Measurements from ENCODE around the gene ZNF492.
"Not testable (repeated sequence)": the region's sequence is repeated elsewhere in the genome, so short reads cannot be mapped to it uniquely, and the experiment has no call there.

ZNF492 gene

DNA sequence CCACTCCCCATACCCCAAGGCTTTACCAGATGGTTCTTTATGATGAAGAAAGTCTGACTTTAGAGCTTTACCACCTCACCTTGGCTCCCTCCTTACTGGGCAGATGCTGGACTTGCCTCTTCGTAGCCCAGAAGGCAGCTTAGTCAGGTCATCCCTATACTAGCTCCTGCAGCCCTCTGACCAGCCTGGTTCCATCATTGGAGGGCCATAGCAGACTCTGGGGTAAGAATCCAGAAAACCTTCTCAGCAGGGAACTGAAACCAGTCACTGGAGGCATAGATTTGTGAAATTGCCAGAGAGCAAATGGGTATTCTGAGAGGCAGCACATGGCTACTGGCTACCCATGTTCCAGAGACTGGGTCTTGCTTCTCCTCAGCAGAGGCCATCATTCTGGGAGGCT is 21.8 kb upstream of the ZNF492 start:
- no peak for DNase-seq (ENCODE audit: low read depth)
- no peak overlapping the region for H3K4me3 ChIP-seq (ENCODE audit: low read depth, low read length)

DNA sequence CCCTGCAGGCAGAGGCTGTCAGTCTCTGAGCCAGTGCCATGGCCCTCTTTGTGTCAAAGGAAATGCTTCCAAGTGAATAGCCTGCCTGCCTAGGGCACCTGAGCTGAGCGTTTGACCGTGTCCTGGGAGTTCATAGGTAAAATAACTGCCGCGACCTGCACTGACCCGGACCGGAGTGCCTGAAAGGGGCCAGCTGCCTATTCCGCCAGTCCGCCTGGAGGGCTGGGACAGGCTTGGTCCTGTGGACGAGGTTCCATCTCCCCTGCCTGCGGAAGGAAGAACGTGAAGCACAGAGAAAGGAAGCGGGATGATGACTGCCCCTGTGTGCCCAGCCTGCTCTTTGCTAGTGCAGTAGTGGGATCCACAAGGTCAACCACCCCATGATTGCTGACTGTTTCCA is 17.5 kb upstream of the ZNF492 start:
- DNase-seq (ENCODE audit: low read depth) = no peak
- no peak overlapping the region for H3K4me3 ChIP-seq (ENCODE audit: low read depth, low read length)

DNA sequence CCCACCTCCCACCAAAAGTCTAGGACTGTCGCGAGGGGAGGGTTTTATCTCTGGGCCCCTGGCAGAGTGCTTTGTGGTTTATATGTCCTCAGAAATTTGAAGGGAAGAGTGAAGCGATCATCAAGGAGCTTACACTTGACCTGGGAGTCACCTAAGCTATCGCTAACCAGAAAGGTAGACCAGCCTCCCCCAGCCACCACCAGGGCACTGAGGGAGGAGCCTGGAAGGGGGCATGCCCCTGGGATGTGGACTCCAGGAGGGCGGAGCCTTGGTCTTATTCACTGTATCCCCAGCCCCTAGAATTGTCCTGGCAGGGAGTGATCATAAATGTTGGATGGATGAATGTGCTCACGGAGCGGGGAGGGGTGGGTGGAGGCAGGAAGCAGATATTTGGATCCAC is 16.9 kb upstream of the ZNF492 start:
- DNase-seq (ENCODE audit: low read depth); H3K4me3 ChIP-seq (ENCODE audit: low read depth, low read length): not testable (repeated sequence)

DNA sequence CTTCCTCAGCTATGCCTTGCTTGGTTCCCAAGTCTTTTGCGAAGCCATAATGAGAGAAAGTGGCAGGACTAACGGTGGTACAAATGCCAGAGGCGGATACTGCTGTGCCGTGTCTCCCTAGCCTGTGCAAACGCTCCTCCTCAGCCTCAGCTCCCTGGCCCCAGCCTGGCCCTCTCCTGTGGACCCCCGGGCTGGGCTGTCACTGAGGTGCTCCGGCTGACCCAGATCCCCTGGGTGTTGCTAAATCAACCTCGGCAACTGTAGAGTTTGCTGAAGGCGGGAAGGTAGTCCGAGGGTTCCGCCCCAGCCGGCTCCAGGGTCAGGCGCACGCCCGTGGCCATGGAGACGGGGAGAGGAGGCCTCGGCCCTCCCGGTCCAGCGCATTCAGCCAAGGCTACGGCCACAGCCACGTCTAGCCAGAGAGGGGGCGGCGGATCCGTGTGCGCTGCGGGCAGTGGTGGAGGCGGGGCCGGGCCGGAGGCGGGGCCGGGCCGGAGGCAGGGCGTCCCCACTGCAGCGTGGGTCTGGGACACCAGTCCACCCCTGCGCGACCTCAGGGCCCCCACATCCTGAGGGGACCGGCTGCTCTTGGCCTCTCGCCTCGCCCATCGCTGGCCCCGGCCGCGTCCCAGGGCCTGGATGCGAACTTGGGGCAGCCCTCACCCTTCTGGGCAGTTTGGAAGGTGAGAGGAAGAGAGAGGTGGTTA is 16.4 kb upstream of the ZNF492 start:
- H3K4me3 ChIP-seq (ENCODE audit: low read depth, low read length) = no peak overlapping the region
- DNase-seq (ENCODE audit: low read depth) = no peak

DNA sequence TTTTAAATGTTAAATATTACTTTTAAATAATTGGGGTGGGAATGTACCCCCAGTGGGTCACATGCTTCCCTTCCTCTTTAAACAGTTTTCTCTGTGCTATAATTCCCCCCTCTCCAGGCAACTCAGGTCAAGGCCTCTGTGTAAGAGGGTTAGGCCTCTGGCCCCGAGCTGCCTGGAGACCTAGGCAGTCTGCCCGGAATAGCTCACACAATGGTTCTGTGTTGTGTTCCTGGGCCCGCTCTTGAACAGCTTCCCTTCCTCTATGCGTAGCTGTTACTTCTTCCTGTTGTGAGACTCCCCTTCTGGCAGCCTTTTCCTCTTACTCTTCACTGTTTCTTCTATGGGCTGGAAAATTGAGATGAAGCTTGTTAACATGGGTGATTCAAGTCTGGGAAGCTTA is 14.8 kb upstream of the ZNF492 start:
- DNase-seq (ENCODE audit: low read depth) = no peak
- no peak overlapping the region for H3K4me3 ChIP-seq (ENCODE audit: low read depth, low read length)

DNA sequence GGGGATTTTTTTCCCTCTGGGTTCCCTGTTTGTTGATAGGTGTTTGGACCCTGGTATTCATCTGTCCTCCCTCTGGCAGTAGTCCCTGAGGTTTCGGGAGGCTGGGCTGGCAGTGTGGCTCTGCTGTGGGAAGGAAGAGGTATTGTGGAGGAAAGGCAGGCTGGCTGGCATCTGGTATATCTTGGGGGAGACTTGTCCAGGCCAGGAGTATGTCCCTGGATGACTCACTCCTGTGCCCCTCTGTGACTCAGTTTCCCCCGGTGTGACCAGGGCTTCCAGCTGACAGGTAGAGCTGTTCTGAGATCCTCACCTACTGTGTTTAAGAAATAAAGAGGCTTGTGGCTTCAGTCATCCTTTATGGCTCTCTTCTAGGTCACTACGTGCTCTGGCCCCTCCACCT is 14.2 kb upstream of the ZNF492 start:
- no peak for DNase-seq (ENCODE audit: low read depth)
- no peak overlapping the region for H3K4me3 ChIP-seq (ENCODE audit: low read depth, low read length)

DNA sequence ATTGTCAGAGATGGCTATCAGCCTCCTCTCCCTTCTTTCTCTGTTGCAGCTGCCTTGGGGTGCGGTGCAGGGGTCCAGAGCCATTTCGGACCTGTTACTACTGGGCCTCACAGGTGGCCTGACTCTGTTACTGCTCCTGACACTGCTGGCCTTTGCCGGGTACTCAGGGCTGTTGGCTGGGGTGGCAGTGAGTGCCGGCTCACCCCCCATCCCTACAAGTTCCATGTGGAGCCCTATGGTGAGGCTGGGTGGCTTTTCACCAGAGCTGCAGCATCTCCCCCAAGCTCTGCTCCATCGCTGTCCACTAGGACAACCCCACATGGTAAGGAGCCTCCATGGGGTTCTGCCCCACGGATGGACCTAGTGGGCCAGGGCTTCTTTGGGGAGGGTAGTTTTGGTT is 13.7 kb upstream of the ZNF492 start:
- DNase-seq (ENCODE audit: low read depth) = no peak

DNA sequence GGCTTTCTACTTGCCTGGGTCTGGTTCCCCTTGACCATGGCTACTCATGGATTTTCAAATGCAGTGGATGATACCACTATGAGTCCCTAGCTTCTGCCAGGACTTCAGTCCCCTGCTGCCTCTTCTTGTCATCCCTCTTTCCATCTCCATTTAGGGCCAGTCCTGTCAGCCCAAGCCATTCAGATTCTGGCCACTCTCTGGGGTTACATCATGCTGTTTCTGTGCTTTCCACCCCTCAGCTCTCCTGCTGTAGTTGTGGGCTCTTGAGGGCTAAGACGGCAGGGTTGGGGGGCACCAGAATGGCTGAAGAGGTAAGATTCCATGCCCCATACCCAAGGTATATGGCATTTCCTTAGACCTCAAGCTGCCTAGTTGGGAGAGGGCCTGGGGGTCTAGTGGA is 13.2 kb upstream of the ZNF492 start:
- DNase-seq (ENCODE audit: low read depth) = no peak
- H3K4me3 ChIP-seq (ENCODE audit: low read depth, low read length) = no peak overlapping the region

More for the DNA sequence above, 13.7 kb upstream of the ZNF492 start:
- H3K4me3 ChIP-seq (ENCODE audit: low read depth, low read length) = no peak overlapping the region

DNA sequence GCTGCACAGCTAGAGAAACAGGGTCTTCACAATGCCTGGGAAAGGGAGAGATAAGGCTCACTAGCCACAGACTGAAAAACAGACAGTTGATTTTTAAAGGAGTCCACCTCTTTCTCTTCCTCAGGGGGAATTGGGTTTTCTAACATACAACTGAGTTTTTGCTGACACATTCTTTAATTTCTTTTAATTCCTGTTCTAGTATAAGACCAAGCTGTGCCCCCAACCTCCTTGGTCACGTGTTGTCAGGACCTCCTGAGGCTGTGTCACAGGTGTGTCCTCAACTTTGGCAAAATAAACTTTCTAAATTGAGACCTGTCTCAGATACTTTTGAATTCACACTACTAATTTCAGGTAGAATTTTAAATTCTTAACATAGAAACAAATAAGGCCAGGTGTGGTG is 12.1 kb upstream of the ZNF492 start:
- DNase-seq (ENCODE audit: low read depth) = no peak
- H3K4me3 ChIP-seq (ENCODE audit: low read depth, low read length) = no peak overlapping the region

DNA sequence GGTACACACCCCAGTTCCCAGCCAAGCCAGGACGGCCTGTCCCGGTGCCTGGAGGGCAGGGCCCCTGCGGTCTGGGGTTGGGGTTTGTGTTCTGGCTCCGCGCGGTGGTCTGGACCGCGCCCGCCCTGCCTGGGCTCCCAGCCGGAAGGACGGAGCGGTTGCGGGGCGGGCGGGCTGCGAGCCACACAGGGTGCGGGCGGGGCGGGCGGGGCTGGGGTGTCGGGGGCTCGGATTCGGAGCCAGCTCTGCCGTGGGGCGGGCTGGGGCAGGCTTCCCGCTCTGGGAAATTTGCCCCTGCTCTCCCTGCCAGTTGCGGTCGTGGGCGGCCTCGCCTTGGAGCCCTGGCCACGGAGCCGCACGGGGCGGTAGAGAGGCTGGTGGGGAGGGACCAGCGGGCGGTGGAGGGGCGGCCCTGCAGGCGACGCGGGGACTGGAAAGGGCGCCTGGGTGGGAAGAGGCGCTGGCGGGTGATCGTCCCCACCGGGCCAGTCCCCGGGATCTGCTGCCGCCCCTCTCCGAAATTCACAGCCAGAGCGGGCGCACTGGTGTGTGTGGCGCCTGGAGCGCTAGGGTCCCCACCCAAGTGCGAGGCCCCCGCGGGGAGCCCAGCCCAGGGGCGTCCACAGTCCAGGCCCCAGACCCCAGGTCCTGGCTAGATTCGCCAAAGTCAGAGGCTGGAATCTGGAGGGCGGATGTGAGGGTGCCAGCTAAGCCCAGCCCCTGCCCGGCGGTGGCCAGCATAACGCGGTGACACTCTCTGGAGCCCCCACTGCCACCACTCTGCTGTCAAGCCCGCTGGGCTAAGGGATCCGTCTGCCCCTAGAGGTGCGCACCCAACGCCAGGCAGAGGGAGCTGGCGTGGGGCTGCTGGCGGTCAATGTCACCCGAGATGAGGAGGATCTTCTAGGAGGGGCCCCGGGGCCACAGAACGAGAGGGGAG is 11.0 kb upstream of the ZNF492 start:
- no peak overlapping the region for H3K4me3 ChIP-seq (ENCODE audit: low read depth, low read length)
- DNase-seq (ENCODE audit: low read depth) = no peak

DNA sequence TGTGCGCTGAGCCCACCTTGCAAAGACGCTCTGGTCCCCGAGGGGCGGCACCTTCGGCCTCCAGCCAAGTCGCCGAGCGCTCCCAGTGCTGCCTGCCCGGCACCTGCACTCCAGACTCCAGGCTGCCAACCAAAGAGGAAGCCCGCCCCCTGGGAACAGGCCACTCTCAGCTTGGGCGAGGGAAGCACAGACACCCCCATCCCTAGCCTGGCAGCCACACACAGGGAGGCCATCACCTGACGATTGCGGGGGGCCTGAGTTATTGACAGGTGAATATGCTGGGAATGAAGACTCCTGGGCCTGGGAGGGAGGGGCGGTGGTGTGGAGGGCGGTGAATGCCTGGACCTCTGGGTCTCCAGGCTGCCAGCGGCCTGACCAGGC is 10.3 kb upstream of the ZNF492 start:
- H3K4me3 ChIP-seq (ENCODE audit: low read depth, low read length) = no peak overlapping the region
- no peak for DNase-seq (ENCODE audit: low read depth)

DNA sequence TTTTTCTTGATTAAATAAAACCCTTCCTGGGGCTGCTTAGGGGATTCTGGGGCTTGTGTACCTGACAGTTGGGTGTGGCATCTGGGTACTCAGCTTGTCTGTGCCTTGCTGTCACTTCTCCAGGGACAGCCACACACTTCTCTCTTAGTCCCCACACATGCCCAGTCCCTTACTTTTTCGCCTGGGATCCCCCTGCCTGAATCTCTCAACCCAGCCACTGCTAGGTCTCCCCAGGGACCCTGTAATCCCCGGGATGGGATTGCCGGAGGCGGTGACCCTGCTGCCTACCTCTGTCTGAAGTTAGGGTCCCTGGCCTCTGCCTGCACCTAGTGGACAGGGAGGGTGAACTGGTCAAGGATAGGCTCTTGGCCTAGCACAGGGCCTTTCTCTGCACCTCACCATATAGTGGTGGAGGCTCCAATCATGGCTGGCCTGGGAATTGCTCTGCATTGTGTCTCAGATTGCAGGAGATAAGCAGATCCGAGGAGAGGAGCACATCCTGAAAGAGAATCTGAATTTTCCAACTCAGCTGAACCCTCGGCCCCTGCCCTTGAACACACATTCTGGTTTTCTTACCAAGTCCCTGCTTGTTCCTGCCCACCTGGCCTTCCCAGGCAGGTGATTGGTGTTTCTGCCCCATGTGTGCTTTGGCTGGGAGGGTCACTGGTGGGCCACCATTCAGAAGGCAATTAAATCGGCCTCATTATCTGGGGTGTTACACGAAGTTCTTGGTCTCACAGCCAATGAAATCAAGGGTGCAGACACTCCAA is 8.7 kb upstream of the ZNF492 start:
- H3K4me3 ChIP-seq (ENCODE audit: low read depth, low read length) = no peak overlapping the region
- DNase-seq (ENCODE audit: low read depth) = no peak

DNA sequence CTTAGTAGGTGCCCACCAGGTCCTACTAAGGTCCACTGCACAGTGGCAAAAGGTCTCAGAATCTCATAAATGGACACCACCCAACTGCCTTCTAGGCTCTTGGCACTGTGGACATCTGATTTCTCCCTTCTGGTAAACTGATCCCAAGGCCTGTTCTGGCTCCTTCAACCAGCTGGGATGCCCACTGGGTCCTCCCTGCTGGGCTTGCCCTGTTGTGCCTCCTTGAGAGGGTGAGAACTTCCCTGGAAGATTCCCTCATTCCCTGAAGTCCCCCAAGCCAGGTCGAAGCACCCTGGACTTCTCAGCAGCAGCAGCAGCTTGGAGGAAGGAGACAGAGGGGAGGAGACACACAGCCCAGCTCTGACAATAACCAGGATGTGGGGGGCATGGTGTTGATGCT is 6.6 kb upstream of the ZNF492 start:
- no peak for DNase-seq (ENCODE audit: low read depth)
- no peak overlapping the region for H3K4me3 ChIP-seq (ENCODE audit: low read depth, low read length)

DNA sequence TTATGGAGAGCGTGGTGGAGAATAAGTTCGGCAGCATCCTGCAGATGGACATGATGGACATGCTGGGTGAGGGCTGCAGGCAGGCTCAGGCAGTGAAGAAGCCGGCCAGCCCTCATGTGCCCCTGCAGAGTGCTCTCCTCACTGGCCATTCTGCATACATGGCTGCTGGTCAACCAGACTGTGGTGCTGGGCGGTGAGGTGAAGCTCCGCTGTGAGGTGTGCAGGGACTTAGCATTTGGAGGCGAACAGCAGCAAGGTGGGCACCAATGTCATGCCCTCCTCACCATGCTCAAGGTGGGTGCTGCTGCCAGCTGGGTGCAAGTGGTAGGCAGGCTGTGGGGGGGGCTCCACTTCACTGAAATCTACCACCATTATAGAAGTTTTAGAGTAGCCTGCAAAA is 5.7 kb upstream of the ZNF492 start:
- H3K4me3 ChIP-seq (ENCODE audit: low read depth, low read length) = no peak overlapping the region
- no peak for DNase-seq (ENCODE audit: low read depth)

DNA sequence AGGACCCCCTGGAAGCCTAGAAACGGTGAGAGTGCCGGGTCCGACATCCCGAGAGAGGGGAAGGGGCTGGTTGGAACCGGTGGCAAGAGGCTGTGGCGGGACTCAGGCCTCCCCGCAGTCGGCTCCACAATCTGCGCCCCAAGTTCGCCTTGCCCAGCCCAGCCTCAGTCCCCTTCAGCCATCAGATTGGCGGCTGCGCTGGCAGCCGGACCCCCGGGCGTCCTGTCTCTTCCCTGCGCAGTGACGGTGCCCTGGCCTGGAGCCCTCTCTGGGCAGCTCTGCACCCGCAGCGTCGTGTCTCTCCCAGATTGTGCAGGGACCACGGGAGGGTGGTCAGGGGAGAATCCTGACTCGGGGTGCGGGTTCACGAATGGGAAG is 315 bp downstream of the ZNF492 start:
- peak overlapping the region; percentile 68 for H3K4me3 ChIP-seq (ENCODE audit: low read depth, low read length)
- no peak for DNase-seq (ENCODE audit: low read depth)

DNA sequence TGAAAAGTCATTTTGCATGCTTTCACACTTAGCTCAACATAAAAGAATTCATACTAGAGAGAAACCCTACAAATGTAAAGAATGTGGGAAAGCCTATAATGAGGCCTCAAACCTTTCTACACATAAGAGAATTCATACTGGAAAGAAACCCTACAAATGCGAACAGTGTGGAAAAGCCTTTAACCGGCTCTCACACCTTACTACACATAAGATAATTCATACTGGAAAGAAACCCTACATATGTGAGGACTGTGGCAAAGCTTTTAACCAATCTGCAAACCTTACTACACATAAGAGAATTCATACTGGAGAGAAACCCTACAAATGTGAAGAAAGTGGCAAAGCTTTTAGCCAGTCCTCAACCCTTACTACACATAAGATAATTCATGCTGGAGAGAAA is 51.4 kb downstream of the ZNF492 start:
- not testable (repeated sequence) for H3K4me3 ChIP-seq (ENCODE audit: low read depth, low read length); DNase-seq (ENCODE audit: low read depth)

DNA sequence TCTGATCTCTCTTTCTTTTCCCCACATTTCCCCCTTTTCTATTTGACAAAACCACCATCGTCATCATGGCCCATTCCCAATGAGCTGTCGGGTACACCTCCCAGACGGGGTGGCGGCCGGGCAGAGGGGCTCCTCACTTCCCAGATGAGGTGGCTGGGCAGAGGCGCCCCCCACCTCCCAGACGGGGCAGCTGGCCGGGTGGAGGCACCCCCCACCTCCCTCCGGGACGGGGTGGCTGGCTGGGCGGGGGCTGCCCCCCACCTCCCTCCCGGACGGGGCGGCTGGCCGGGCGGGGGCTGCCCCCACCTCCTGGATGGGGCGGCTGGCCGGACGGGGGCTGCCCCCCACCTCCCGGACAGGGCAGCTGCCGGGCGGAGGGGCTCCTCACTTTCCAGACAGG is 68.5 kb downstream of the ZNF492 start:
- DNase-seq (ENCODE audit: low read depth); H3K4me3 ChIP-seq (ENCODE audit: low read depth, low read length): not testable (repeated sequence)

DNA sequence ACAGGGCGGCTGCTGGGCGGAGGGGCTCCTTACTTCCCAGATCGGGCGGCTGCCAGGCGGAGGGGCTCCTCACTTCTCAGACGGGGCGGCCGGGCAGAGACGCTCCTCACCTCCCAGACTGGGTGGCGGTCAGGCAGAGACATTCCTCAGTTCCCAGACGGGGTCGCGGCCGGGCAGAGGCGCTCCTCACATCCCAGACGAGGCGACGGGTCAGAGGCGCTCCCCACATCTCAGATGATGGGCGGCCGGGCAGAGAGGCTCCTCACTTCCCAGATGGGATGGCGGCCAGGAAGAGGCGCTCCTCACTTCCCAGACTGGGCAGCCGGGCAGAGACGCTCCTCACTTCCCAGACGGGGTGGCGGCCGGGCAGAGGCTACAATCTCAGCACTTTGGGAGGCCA is 69.0 kb downstream of the ZNF492 start:
- H3K4me3 ChIP-seq (ENCODE audit: low read depth, low read length); DNase-seq (ENCODE audit: low read depth): not testable (repeated sequence)

DNA sequence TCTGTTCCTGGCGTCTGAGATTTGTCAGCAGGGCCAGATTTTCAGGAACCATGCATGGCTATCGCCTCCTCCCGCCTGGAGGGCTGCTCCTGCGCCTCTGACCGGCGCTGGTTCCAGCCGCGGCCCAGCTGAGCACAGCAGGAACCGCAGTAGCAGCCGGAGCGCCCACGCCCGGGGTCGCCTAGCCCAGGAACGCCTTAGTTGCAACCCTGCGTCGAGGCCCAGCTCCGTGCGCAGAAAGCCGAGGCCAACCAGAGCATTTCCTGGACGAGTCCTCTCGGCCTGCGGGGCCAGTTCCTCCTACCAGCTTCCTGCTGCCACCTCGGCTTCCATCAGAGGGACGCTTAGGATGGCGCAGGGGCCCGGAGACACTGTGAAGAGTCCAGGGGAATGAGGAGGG is 74.9 kb downstream of the ZNF492 start:
- no peak overlapping the region for H3K4me3 ChIP-seq (ENCODE audit: low read depth, low read length)
- DNase-seq (ENCODE audit: low read depth) = no peak

Measured in skeletal muscle cell (primary cell).